DMS153 (cell line): ENCODE data around the gene E2F2.

Experiments
- DNase-seq: peaks from one replicate; lab custom pipeline; 2025; lab: John Stamatoyannopoulos, UW

The E2F2 gene

GRCh38 chr1:23481904-23482303 is 49.1 kb downstream of the E2F2 start:
- DNase-seq = no peak

GRCh38 chr1:23481026-23481597 is 49.9 kb downstream of the E2F2 start:
- no peak for DNase-seq

DNA sequence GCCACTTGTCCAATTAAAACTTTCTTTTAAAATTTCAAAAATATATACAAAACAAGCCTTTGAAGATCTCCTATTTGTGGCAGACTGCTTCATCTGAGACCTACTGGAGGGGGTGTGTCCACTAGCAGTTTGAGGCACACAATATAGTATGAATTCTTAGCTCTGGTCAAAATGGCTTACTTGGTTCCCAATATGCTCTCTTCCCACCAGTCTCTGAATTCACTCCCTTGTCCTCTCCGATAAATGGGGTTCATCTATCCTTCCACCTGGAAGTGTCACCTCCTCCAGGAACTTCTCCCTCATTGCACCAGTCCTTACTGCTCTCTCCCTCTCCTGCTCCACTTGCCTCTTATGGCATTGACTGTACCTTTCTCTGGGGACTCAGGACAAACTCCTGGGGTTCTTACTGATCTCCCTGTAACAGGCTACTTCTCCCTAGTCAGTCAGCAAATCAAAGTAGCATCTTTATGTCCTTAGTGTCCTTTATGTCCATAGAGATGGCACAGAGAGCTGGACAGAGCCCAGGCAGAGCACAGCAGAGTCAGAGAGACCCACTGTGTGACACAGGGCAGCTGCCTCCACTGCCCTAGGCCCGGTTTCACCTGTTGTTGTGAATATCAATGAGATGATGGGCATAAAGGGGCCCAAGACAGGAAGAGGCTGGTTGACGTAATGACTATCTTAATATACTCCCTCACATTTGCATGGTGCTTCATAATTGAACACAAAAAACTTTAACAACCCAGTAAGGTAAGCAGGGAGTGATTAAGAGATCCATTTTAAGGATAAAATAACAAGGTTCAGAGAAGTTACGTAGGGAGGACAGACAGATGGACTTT is 50.6 kb downstream of the E2F2 start:
- no peak for DNase-seq

GRCh38 chr1:23479666-23479941 is 51.4 kb downstream of the E2F2 start:
- DNase-seq = no peak

- DNase-seq = no peak
Measured at GRCh38 chr1:23478896-23479665, 52.0 kb downstream of the E2F2 start.

DNA sequence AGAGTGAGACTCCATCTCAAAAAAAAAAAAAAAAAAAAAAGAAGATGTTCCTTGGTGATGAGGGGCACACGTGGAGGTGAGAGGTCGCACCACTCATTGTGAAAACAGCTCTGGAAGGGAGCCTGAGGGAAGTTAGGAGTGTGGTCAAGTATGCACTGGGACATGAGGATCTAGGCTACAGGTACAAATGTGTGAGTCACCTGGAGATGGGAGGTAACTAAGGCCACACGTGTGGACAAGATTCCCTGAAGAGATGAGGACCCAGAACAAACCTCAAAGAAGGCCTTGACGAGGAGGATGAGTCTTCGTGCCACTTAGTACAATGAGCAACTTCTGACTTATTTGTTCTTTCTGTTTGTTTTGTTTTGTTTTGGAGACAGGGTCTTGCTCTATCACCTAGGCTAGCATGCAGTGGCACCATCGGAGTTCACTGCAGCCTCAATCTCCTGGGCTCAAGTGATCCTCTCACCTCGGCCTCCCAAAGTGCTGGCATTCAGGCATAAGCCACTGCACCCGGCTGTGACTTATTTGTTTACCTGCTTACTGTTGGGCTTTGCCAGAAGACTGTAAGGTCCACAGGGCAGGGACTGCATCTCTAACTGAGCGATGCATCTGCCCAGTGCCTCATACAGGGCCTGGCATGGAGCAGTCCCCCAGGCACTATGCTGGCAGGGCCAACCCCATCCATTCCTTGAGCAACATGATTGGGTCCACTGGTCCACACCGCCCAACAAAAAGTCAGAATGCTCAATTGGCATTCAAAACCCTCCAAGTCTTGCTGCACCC is 53.5 kb downstream of the E2F2 start:
- no peak for DNase-seq

DNA sequence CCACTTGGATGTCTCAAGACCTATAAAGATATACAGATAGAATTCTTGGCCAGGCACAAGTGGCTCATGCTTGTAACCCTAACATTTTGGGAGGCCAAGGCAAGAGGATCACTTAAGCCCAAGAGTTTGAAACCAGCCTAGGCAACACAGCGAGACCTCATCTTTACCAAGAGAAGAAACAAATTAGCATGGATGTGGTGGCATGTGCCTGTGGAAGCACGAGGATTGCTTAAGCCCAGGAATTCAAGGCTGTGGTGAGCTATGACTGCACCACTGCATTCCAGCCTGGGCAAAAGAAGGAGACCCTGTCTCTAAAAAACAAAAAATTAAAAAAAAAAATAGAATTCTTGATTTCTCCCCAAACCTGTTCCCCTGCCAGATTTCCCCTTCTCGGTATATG is 55.4 kb downstream of the E2F2 start:
- DNase-seq = no peak

DNA sequence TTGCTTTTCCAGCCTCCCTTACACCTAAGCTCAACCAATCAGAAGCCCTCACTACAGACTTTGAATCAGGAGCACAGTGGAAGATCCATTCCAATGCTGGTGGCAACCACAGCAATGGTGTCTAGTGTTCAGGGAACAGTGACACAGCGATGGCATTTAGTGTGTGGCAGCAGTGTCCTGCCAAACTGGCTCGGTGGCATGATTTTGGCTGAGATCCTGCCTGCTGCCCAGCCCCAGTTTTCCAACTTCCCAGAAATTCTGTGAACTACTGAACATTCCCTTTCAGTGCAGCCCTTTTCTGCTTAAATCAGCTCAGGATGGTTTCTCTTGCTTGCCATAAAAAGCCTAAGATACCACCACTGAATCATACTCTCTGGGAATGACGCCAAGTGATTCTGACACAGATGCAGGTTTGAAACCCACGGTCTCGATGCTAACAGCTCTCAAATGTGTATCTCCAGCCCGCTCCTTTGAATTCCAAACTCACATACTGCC is 55.9 kb downstream of the E2F2 start:
- DNase-seq = no peak

DNA sequence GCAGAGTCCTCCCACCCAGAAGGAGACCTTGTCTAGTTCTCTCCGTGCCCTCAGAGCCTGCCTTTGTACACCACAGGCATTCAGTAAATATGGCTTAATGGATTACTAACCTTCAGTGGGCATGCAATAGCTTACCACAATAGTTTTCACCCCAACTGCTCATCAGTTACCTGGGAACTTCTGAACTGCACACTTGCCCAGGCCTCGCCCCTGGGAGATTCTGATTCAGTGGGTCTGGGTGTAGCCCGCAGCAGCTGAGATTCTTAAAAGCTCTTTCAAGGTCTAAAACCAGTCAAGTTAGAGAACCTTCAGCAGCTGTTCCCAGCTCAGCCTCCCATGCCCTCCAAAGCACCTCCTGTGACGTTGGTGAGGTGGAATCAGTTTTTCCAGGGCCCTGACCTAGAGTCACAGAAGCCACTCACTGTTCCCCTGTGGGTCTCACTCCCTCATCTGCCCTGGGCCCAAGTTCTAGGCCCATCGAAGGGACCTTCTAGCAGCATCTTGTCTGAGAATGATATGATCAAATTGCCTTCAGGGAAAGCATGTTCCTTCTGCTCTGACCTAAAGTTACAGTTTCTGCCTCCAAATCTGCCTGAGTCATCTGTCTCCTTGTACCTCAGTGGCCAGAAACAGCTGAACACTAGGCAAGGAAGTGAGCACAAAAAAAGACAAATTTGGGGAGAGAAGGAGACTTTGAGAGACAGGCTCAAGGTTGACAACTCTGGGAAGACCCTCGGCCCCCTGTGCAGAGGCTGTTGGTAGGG is 57.8 kb downstream of the E2F2 start:
- no peak for DNase-seq

DNA sequence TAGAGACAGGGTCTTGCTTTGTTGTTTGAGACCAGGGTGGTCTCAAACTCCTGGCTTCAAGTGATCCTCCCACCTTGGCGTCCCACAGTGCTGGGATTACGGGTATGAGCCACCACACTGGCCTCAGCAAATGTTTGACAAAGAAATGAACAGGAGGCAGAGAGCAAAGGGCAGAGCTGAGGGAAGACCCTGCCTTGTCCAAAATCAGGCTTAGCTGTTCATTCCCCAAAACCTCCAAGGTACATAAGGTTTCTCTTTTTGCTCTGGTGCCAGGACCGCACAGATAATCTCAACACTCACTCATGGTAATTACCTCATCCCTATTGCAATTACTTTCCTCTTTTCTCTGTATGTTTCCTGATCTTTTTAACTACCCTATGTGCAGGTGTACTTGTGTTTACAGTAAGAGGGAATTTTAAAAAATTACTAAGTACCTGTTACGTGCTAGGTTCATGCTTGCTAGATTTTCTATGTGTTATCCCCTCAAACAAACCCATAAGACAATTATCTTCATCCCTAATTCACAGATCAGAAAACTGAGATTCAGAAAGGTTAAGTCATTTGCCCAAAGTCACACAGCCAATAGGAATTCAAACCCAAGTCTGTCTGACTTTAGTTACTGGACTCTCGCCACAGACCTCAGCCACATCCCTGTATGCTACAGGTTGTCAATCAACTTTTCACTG is 58.5 kb downstream of the E2F2 start:
- no peak for DNase-seq

GRCh38 chr1:23471473-23472075 is 59.5 kb downstream of the E2F2 start:
- DNase-seq = no peak

DNA sequence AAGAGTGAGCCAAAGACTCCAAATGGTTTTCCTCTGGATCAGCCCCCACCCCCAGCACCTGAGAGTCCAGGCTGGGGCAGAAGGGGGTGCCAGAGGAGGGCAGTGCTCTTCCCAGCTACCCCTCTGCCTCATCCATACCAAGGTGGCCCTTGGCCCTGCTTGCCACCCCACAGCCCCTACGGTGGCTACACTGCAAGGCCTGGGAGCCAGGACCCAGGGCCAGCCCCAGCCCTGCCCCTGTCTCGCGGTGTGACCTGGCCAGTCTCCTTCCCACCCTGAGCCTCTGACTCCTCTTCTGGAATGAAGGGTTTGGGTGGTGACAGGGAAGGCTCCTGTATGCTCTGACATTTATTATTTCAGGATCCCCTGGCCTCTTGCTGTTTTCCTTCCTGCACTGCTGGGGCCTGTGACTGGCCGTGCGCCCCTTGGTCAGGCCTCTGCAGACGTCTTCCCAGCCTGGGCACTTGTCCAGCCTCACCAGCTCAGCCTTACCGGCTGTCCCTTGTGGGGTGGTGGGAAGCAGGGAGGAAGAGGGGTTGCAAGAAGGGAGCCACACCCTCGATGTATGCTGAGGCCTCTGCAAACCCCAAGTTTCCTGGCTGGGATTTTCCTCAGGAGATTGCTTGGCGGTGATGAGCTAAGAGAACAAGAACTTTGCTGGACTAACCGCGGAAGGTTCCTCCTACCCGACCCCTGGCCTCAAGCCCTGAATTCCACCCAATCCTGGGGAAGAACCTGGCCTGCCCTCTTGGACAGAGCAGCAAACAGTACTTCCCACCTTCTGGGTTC is 60.6 kb downstream of the E2F2 start:
- DNase-seq = no peak

DNA sequence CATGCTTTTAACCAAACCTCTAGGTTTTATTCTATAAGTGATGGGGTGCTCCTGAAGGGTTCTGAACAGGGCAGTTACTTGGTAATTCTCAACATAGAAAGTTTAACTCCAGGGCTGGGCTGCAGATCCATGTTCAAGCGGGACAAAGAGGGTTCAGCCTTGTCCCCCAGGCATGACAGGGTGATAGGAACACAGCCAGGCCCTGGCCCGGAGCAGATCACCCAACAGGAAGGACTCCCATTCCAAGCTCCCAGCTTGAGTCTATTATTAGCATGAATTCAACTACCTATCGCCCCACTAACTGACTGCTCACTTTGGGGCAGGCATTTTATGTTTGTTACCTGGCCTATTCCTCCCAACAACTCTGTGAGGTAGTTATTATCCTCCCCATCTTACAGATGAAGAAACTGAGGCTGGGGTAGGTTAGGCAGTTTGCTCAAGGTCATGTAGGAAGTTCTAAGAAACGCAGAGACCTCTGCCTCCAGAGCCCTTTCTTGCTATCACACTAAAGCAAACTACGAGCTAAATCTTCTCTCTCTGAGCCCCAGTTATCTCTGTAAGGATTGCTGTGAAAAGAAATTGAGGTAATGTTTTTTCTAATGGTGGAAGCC is 61.6 kb downstream of the E2F2 start:
- no peak for DNase-seq

GRCh38 chr1:23466423-23466989 is 64.5 kb downstream of the E2F2 start:
- no peak for DNase-seq

DNA sequence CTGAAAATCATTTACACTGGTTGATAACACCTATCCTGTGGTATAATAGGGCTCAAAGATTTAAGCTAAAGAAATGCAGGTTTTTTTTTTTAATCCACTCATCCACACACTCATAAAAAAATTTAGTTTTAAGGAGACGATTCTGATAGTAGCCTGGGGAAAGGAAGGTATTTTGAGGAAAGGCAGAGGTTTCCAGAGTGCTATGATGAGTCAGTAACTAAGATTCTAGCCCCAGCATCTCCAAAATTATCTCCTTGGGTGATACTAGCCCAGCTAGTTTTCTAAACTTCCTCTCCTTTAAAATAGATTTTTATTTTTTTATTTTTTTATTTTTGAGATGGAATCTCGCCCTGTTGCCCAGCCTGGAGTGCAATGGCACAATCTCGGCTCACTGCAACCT is 67.7 kb downstream of the E2F2 start:
- DNase-seq = no peak

DNA sequence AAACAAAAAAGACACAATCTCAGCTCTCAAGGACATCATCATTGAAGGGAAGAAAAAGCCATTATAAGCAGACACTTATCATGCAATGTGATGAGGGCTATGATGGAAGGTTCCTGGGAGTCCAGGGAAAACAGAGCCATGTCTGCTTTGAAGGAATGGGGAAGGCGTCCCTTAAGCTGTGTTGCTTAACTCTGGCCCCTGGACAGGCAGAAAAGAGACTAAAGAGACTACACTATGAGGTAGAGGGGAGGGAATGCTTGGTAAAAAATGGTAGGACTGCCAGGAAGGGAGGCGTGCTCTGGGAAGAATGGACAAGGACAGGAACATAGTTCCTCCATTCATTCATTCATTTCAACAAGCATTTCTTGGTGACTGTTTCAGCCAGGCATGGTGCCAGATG is 68.3 kb downstream of the E2F2 start:
- DNase-seq = no peak

GRCh38 chr1:23461050-23461449 is 70.0 kb downstream of the E2F2 start:
- no peak for DNase-seq

DNA sequence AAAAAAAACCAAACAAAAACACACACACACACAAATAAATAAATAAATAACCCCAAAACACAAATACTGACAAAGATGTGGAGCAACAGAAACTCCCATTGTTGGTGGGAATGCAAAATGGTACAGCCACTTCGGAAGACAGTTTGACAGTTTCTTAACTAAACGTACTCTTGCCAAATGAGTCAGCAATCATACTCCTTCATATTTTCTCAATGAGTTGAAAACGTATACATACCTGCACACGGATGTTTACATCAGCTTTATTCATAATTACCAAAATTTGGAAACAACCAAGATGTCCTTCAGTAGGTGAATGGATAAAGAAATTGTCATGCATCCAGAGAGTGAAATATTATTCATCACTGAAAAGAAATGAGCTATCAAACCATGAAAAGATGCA is 70.5 kb downstream of the E2F2 start:
- no peak for DNase-seq

DNA sequence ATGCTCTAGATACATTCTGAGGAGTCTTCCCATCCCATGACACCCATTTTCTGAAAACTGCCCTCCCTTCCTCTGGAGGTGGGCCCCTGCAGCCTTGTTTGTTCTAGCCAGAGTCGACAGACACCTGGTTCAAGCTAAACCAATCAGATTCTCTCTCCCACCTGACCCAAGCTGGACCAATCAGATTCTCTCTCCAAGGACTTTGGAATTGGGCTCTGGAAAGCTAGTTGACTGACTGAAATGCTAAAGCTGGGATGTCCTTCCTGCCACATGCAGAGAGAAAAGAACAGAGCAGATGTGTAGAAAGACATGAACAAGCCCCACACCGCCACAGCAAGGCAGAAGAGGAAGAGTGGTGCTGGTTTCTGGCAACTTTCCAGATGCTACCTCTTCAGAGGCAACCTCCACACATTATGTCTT is 71.7 kb downstream of the E2F2 start:
- no peak for DNase-seq
